AG20443 (cell line): ENCODE data around the gene GPRIN2.
A peak's percentile ranks its signal among the peaks of the same experiment; 100 is the strongest.

ENCODE experiments used
- DNase-seq: peaks from one replicate; pipeline ENCODE4 v3.0.0; 2012; ENCODE audit warnings: low spot score, mixed read lengths

Gene GPRIN2

DNA sequence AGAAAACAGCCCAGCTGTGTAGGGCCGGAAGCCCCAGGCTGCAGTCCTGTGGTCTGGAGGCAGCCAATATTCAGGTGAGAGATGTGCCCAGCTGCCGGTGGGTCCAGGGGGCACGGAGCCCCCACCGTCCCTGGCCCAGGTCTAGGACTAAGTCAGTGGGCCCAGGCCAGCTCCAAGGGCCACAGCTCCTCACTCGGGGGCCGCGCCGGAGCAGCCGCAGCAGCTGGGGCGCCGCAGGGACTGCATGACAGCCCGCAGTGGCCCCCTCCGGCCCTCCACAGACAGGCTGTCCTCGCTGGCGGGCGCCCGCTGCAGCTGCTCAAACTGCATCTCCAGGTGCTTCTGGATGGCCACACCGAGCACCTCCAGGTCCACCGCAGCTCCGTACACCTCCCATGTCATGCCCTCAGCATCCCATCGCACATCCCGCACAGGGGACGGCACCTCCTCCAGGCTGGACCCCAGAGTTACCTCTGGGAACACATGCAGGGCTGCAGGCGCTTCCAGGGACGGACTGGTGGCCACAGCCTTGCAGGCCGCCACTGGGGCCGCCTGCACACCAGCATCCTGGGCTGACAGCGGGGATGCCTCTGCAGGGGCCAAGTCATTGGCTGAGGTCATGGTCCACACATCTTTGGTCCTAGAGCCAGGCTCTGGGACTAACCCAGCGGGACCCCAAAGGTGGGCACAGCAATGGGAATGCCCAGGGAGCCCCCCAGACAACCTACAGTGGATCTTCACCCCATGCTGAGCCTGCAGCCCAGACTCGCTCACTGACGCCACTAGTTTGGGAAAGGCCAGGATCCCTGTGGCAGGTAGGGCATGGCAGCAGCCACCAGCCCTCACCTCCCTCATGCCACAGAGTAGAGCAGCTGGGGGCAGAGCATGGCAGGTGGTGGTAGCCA, 7.0 kb downstream of the GPRIN2 start:
- DNase-seq: no peak

DNA sequence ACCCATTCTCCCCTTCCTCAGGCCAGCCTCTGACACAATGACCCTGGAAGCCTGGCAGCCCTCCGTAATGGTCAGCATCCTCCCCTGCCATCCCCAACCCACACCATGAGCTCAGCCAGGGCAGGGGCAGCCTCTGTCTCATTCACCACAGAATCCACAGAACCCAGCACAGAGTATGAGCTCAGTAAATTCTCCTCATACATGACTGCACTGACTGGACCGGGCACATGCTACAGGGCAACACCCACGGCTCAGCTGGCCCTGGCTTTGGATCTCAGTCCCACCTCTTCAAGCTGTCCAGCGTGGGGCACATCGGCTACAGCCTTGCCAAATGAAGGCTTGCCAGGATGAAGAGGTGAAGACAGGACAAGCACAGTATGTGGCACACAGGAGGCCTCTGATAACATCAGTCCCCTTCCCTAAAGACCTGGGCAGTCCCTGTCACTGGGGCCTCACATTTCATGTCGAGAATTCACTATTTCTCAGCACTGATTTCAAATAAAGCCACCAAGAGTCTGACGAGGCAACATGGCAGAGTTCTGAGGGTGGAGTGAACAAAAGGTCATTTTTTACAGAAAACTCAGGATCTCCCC, 7.9 kb downstream of the GPRIN2 start:
- peak; percentile 76 for DNase-seq

DNA sequence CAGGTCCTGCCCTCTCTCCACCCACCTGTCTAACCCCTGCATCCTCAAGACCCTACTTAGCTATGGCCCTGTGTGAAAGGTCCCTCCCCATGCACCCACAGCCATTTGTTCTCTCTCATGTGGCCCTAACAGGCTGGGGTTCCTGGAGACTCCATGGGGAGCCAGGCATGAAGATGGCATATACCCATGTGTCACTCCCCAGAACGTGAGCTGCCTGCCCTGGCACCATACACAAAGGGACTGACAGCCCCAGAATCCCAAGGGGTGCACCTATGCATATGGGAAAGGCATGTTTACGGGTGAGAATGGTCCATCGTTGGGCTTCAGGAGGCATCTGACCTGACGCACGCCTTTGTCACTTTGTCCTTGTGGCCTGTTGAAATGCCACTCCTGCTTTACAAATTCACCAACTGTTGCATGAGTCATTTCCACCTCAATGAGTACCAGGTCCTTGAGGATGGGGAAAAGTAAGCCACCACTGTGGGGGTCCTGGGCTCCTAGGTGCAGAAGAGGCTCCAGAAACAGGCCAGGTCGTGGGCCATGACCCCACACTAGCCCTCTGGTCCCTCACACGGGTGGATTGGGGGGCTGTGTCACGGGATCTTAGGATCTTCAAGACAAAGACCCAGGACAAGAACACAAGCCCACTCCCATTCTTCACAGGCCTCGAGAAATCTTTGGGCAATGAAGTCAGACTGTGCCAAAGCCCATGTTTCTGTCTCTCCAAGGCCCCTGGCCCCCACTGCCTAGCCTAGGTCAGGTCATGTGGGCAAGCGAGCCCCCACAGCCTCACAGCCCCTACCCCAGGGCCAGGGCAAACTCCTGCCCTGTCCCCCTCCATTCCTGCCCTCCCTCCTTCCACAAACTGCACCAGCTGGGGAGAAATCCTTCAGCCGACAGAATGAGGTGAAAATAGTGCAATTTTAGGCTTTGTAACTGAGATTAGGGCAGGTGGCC, 8.6 kb downstream of the GPRIN2 start:
- DNase-seq: no peak

DNA sequence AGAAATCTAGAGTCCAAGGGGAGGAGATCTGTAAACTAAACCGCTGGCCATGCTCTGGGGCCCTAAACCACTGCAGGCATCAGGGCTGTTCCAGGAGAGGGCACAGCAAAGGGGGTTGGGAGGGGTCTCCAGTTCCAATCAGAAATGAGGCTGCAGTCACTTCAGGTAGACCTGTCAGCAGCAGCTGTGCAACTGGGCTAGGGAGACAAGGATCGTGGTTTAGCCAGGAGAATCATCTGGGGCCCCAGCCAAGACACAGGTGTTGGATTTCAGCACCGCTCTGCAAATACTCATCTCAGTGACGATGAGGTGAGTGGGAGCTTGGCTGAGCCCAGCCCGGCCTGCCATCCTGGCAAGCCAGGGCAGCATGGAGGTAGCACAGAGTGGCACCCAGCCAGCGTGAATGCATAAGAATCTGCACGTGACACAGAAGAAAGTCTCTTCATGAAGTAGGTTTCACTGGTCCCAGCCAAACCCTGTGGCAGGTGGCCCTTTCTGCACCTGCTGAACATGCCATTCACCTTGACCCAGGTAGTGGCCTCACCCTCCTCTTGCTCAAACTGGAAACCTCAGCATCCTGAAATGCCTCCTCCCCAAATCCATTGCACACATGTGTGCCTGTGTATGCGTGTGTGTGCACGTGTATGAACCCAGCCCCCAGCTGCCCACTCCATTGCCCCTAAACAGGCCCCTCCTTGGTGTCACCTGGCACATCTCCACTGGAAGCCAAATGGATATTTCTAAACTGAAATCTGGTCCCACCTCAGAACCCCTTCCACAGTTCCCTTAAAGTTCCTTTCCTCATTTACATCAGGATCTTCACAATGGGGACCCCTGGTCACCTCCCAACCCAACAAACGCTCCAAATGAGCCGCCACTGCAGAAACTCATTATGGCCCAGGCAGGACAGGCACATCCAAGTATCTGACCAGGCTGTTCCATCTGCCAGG, 9.6 kb downstream of the GPRIN2 start:
- DNase-seq: no peak

DNA sequence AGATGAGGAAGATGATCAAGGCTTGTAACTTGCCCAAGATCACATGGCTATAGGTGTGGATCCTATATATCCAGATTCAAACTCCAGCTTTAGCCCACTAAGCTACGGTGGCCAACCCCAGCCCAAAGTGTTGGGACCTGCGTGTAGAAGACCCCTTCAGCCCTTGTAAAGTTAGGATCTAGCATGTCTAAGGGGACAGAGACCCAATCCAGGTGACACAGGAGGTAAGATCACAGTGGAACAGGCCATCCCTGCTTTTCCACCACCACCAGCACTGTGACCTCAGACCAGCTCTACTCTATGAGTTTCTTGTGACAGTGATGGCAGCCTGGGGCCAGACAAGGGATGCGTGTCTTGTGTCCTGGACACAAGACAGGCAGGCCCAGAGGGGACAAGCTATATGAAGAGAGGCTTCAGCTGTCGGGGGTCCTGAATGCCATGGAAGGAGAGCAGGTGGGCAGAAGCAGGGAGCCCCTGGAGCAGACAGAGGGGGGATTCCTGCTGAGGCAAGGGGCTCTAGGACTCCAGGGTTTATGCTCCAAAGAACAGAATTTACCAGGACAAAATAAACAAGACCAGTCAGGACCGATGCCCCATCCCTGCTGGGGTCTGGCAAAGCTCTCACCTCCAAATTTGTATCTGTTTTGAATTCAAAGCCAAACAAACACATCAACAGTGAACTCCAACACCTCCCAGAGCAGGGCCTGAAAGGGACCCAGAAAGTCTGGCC, 10.4 kb downstream of the GPRIN2 start:
- no peak for DNase-seq

DNA sequence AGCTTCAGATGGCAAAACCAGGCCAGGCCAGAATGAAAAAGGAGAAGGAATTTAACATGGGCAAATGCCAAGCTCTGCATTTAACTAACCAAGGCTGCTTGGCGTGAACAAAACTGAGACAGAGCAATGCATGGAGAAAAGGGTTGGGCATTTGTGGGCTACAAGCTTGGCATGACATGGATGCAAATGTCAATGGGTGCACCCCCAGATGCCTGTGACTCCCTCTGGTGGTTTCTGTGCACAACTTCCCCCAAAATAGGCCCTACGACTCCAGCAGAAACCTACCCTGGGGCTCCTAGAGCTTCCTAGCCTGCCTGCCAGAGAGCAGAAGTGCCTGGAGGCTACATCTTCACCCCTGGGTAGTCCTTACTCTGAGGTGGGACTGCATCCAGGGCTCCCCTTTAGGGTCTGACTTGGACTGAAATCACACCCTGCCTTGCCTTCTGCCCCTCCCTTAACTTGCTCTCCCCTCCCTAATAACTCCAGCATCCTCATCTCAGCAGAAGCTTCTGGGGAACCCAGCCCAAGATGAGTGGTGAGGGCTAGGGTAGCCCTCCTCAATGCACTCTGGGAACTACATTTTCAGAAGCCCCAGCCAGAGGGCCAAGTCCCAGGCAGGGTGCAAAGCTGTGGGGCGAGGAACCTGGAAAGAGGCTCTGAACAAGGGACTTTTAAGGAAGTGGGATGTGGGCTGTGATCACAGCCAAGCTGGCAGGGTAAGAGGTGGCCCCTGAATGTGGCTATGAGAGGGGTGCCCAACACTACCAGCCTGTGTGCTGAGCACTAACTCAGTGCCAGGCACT, 11.3 kb downstream of the GPRIN2 start:
- peak; percentile 72 for DNase-seq

DNA sequence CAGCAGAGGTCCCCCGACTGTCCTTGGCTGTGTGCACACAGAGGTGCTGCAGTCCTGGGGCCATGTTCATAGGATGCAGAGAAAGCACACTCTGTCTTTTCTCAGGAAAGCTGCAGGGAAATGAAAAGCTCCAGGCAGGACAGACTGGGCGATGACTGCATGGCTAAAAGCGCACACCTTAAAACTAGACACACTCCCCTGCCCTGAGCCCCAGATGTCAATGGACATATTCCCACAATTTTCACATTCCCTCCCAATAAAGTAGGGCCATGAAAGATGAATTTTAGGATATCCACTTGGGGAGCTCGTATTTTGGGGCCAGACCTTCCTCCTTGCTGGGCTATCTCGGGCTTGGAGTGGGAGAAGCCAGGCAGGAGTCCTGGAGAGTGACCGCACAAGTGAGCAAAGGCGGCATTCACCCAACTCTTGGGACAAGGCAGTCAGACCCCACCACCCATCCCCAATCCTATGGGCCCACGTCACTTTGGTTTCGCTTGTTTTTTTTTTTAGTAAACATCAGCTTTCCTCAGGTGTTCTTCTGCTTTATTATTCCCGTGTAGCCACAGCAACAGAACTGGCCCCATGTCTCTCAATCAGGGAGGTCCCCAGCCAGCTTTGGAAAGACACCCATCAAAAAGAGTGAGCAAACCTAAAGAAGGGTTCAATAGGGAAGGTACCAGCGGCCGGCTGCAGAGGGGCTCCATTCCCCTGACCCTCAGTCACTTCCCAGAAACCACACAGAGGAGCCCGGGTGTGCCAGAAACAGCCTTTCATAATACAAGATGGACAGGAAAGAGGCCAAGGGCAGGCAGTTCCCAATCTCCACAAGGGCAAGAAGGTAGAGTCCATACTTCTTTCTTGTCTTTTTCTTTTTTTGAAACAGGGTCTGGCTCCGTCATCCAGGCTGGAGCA, 12.7 kb downstream of the GPRIN2 start:
- DNase-seq: no peak

DNA sequence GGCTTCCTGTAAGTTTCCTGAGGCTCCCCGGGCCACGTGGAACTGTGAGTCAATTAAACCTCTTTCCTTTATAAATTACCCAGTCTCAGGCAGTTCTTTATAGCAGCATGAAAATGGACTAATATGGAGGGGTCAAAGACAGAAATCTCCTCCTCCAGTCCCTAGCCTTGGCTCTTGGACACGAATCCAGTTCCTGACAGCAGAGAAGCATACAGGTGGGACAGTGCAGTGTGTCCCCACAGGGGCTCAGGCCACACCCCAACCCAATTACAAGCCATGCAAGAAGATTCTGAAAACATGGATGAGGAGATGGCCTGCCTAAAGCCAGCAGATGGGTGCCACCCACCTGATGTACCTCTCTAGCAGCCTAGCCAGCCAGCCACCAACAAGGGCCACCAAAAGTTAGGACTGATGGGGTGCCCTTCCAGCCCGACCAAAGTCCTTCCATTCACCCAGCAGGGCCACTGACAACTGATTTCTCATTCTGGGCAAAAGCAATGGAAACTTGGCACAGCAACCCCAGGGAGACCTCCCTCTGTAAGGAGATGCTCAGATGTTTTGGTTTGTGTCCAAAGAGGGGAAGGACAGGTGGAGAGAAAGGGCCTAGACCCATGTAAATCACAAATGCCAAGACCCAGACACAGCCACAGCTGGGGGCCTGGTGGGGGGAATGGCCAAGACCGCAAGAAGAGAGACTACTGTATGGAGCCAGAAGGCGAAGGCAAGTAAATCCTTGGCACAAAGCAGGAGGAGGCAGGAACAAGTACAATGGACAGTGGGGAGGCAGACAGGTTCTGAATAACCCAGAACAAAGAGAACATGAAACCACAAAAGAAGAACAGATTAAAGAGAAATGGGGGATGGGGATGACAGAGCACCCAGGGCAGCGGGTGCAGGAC, 13.6 kb downstream of the GPRIN2 start:
- DNase-seq: no peak

DNA sequence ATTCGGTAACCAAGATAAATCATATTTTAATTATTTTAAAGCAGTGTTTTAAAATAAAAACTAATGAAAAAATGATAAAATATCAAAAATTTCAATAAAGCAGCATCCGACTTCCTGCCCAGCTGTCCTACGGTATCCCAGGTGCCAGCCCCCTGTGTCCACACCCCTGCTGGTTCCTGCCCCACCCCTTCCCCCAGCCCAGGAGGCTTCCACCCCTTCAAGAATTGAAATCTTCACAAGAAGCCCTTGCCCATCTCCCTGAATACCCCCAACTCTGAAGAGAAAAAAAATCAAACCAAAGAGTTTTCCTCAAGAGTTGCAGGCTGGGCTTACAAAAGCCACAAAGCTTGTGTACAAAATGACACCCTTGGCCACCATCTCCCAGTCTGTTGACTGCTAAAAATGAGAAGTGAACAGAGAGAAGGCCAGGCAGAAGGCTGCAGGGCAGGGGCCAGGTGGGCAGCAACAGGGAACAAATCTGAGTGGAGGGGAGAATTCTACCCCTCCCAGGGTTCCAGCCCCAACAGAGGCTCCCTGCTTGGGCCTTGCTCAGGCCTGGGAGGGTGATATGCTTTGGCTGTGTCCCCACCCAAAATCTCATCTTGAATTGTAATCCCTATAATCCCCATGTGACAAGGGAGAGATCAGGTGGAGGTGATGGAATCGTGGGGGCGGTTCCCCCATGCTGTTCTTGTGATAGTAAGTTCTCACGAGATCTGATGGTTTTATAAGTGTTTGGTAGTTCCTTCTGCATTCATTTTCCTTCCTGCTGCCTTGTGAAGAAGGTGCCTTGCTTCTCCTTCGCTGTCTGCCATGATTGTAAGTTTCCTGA, 14.5 kb downstream of the GPRIN2 start:
- no peak for DNase-seq

DNA sequence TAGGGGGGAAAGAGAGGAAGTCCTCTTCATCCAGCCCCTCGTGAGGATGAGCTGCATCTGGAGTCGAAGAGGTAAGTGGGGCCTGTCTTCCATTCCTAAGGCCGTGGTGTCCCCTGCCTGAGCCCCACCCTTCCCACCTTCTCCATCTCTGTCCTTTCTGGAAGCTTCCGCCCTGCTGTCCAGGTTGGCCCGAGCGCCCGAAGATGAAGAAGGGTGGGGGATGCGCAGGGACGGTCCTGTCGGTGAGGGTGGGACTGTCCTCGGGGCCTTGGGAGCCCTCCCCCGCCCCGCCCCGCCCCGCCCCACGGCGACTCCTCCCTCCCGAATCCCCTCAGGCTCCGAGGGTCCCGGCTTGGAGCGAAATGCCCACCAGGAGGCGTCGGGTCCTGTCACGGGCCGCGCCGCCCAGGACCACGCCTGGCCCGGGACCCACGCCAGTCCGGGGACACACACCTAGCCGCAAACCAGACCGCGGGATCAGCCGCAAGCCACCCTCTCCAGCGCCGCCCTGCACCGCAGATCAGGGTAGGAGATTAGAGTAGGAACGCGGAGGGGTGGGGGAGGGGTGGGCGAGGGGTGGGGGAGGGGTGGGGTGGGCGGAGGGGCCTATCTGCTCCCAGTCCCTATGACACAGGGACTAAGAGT, 15.3 kb downstream of the GPRIN2 start:
- peak; percentile 61 for DNase-seq

DNA sequence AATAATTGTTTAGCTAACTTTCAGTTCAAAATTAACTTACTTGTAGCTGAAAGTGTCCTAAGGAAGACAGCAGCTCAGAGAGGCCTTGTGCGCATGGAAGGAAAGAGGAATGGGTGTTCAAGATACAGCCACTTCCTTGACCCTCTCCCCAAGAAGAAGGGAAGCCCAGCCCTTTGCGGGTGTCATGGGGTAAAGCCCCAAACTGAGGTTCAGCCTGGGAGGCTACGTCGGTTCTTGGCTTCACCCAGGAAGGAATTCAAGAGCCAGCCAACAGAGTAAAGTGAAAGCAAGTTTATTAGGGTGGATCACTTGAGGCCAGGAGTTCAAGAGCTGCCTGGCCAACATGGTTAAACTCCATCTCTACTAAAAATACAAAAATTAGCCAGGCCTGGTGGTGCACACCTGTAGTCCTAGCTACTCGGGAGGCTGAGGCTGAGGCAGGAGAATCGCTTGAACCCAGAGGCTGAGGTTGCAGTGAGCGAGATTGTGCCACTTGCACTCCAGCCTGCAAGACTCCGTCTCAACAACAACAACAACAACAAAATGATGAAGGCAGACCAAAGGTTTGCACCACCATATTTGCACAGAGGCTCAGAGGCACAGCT, 15.9 kb downstream of the GPRIN2 start:
- no peak for DNase-seq

DNA sequence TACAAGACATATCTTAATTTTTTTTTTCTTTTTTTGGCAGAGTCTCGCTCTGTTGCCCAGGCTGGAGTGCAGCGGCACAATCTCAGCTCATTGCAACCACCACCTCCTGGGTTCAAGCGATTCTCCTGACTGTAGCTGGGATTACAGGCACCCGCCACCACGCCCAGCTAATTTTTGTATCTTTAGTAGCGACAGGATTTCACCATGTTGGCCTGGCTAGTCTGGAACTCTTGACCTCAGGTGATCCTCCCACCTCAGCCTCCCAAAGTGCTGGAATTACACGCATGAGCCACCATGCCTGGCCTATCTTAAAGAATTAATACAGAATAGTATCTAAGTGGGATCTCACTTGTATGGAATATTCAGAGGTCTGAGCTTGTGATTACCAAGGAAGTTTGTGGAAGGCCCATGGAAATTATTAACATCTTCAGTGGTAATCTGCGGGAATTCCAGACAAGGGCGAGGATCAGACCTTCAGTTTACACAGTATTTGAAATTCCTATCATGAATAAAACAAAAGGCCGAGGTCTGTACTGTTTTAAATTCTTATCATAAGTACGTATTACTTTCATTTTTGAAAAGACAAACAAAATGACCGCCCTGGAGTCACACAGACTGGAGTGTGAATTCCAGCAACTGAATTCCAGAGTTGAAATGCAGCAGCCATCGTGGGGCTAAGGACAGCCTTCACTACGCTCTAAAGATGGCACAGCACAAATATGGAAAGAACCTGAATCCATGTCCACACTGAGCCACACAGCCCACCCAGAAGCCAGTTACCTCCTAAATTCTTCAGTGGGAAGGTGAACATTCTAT, 16.7 kb downstream of the GPRIN2 start:
- DNase-seq: no peak

DNA sequence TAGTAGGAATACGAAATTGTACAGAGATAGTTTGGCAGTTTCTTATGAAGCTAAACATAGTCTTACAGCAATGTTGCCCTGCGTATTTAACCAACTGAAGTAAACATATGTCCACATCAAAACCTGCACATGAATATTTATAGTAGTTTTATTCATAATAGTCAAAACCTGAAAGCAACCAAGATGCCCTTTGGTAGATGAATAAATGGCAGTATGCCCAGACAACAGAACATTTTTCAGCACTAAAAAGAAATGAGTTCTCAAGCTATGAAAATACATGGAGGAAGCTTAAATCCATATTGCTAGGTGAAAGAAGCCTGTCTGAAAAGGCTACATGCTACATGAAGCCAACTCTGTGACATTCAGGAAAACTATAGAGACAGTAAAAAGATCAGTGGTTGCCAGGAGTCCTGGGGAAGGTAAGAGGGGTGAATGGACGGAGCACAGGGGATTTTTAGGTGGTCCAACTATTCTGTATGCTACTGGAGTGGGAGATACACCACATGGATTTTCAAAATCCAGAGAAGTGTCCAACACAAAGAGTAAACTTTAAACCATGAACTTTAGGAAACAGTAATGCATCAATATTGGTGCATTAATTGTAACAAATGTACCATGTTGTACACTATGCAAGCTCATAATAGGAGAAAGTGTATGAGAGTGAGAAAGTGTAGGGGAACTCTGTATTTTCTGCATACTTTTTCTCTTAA, 17.6 kb downstream of the GPRIN2 start:
- no peak for DNase-seq

DNA sequence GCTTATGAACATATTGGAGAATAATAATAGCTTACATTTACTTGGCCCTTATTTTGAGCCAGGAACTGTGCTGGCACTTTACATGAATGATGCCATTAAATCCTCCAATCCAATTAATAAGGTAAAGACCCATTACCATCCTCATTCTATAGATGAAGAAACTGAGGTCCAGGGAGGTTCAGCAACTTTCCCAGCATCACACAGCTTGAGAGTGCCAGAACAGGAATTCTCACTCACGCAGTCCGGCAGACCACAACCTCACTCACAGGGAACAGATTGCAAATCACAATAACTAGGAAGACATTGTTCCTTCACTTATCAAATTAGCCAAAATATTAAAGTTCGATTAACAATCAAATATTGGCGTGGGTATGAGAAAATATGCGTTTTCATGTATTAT, 18.3 kb downstream of the GPRIN2 start:
- DNase-seq: no peak
